GM21717 (cell line): ENCODE data around the gene SIVA1.

Experiments used
- ATAC-seq: cut with Tn5 transposase; IDR thresholded peaks from one replicate; pipeline ENCODE4 v1.9.1; 2021; ENCODE audit warnings: mild to moderate bottlenecking, moderate library complexity; ENCODE audit not compliant: unreplicated experiment

The SIVA1 gene

GRCh38 chr14:104734601-104734990 lies 18.4 kb upstream of the SIVA1 start:
- no peak for ATAC-seq

GRCh38 chr14:104734991-104735779 lies 17.8 kb upstream of the SIVA1 start:
- no peak for ATAC-seq

- ATAC-seq: no peak
Measured at GRCh38 chr14:104735830-104736642, 16.9 kb upstream of the SIVA1 start.

DNA sequence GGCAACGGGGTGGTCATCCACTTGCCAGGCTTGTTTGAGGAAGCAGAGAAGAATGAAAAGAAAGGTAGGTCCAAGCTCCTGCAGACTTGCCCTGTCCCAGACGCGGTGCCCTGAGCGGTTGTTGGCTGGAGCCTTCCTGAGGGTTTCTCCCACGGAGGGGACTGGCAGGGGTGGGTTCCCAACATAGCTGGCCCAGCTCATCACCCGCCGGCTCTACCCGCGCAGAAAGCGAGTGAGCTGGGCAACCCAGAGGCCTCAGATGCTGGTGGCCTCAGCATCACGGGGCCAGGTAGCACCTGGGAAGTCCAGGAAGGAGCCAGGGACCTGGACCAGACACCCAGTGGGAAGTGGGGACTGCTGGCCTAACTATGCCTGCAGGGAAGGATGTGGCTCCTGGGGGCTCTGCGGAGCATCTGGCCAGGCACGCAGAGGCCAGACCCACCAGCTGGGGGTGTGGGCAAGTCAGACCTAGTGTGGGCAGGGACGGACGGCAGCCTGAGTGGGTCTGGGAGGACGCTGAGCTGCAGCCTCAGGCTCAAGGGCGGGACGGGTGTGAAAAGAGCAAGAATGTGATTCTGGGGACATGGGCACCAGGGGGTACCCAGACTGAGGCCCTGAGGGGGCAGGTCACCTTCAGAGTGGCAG lies 14.4 kb upstream of the SIVA1 start:
- ATAC-seq: no peak

- ATAC-seq: no peak
Measured at GRCh38 chr14:104739026-104739425, 13.9 kb upstream of the SIVA1 start.

GRCh38 chr14:104739546-104740516 lies 13.1 kb upstream of the SIVA1 start:
- no peak for ATAC-seq

GRCh38 chr14:104741108-104741802 lies 11.7 kb upstream of the SIVA1 start:
- ATAC-seq: no peak

DNA sequence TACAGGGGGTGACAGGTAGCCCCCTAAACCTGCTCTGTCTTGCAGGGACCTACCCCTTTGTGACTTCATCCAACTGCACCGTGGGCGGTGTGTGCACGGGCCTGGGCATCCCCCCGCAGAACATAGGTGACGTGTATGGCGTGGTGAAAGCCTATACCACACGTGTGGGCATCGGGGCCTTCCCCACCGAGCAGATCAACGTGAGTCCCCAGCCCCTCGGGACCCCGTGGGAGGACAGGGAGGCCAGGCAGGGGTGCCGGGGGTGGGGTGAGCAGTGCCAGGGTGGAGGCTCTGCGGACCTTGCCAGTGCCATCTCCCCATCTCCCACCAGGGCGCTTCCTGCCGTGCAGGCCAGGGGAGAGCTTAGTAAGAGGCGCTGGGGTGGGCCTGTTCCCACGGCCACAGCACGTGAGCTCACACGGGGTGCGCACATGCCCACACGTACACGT lies 11.1 kb upstream of the SIVA1 start:
- no peak for ATAC-seq

DNA sequence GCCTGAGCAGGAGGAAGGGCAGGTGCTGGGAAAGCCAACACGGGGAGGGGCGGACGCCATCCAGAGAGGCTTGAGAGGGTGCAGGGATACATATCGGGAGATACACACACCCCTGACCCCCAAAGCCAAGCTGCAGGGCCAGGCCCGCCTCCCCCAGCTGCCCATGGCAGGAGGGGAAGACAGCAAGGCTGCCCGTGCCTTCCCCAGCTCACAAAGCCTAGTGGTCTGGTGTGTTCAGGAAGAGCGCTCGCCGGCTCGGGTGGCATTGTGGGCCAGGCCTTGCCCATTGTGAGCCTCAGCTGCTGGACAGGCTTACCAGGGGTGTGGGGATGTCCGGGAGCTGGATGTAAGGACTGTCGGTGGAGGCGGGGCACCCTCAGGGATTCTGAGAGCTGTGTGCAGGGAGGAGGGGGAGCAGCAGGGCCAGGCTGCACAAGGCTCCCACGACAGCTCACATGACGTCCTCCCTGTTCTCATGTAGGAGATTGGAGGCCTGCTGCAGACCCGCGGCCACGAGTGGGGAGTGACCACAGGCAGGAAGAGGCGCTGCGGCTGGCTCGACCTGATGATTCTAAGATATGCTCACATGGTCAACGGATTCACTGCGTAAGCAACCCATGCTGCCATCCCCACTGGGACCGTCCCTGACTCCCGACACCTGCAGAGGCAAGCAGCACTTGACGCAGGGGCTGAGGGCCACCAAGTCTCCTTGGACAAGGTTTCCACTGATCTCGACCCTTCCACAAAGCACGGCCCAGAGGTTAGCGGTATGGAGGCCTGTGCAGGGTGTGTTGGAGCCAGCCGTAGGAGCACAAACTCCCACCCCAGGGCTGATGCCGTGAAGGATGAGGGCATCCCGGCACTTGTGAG lies 10.1 kb upstream of the SIVA1 start:
- no peak for ATAC-seq

GRCh38 chr14:104743461-104744380 lies 9.2 kb upstream of the SIVA1 start:
- no peak for ATAC-seq

DNA sequence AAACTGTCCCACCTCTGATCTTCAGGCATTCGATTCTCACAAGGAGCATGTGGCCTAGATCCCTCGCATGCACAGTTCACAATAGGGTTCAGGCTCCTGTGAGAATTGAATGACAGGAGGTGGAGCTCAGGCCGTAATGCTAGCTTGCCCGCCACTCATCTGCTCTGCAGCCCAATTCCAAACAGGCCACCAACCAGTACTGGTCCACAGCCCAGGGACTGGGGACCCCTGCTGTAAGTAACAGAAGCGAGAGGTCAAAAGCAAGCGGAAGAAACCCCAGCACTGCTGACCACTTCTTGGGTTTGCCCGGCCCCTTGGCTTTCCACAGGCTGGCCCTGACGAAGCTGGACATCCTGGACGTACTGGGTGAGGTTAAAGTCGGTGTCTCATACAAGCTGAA lies 8.5 kb upstream of the SIVA1 start:
- ATAC-seq: no peak

DNA sequence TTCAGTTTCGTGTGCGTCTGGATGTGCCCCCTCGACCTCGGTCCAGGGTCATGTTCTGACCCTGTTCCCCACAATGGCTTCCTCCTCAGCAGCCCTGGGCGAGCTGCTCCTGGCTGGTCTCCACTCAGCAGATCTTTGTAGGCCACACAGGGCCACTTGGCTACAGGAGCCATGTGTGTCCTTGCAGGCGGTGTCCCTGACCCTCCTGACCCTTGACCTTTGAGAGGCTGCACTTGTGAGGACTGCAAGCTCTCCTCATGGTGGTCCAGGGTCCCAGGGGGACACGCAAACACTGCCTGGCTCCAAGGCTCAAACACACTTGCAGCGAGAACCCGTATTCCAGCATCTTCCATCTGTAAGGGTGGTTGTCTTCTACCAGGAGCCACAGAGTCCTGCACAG lies 7.5 kb upstream of the SIVA1 start:
- ATAC-seq: no peak

DNA sequence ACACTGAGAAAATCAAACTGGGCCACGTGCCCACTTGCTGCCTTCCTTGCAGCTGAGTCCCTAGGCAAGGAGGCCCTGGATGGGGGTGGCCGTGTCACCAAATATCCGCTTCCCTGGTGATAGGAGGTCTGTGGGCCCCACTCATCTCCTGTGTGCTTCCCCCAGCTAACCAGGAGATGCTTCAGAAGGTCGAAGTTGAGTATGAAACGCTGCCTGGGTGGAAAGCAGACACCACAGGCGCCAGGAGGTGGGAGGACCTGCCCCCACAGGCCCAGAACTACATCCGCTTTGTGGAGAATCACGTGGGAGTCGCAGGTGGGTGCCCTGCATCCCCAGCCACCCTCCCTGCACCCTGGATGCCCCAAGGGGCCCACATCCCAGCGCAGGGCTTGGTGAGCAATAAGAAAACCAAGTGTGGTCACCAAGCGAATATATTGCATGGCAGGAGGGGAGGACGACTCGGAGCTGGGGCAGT lies 6.8 kb upstream of the SIVA1 start:
- no peak for ATAC-seq

- no peak for ATAC-seq
Measured at GRCh38 chr14:104746934-104747481, 5.9 kb upstream of the SIVA1 start.

GRCh38 chr14:104747876-104748275 lies 5.1 kb upstream of the SIVA1 start:
- no peak for ATAC-seq

- no peak for ATAC-seq
Measured at GRCh38 chr14:104749111-104749649, 3.8 kb upstream of the SIVA1 start.

DNA sequence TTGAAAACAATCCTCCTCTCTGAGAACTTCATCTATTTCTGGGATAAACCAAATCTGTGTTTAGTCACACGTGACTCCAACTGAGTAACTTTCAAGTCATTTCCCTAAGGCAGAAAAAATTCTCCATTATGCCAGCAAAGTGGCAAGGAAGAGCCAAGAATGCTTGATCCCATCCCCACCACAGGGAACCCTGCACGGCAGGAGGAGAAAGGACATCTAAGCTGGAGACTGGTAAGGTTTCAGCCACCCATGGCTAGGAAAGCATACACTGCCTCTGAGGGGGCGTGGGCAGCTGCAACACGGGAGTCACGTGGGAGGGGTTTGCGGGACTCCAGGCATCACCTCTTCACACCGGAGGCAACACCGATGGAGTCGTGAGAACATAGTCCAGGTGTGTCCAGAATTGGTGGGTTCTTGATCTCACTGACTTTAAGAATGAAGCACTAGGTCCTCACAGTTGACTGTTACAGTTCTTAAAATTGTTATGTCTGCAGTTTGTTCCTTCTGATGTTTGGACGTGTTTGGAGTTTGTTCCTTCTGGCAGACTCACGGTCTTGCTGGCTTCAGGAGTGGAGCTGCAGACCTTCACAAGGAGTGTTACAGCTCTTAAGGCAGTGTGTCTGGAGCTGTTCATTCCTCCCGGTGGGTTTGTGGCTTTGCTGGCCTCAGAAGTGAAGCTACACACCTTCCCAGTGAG lies 2.7 kb upstream of the SIVA1 start:
- no peak for ATAC-seq
